Liver (tissue), 9 donors: Measurements from ENCODE around the gene UTS2R. TPM values are rescaled to one million over a fixed set of nuclear protein-coding genes. Genes with fewer than 3 reads are reported as not detected.
A peak's percentile ranks its signal among the peaks of the same experiment; 100 is the strongest.

ENCODE experiments used
- DNase-seq: peaks from one replicate; pipeline ENCODE4 v3.0.0-alpha.2; 2017; ENCODE audit warnings: low spot score
- H3K27ac ChIP-seq, 2 donors: one replicate each; pipeline ENCODE4 v1.7.0; 2013; ENCODE audit warnings: inconsistent platforms in 2 of 2, low read length in 2 of 2, control low read depth in 1 of 2, low read depth in 1 of 2, mild to moderate bottlenecking in 1 of 2
- H3K27me3 ChIP-seq, 4 donors: one replicate each; pipeline versions ENCODE4 v1.6.1 to v1.7.0; 2013; ENCODE audit warnings: low read length in 3 of 4, inconsistent platforms in 1 of 4, mild to moderate bottlenecking in 1 of 4, moderate library complexity in 1 of 4; ENCODE audit not compliant: control insufficient read depth in 4 of 4, insufficient read depth in 4 of 4
- H3K36me3 ChIP-seq, 4 donors: one replicate each; pipeline versions ENCODE4 v1.6.1 to v1.7.0; 2013; ENCODE audit warnings: low read length in 3 of 4, mild to moderate bottlenecking in 3 of 4, low read depth in 1 of 4, moderate library complexity in 1 of 4; ENCODE audit not compliant: control insufficient read depth in 4 of 4, insufficient read depth in 3 of 4
- H3K4me1 ChIP-seq, 4 donors: one replicate each; pipeline versions ENCODE4 v1.6.1 to v1.7.0; 2013; ENCODE audit warnings: low read length in 3 of 4, mild to moderate bottlenecking in 3 of 4, moderate library complexity in 1 of 4; ENCODE audit not compliant: control insufficient read depth in 4 of 4, insufficient read depth in 4 of 4
- H3K4me3 ChIP-seq, 3 donors: one replicate each; pipeline versions ENCODE4 v1.6.1 to v1.7.0; 2013; ENCODE audit warnings: low read length in 3 of 3, control low read depth in 1 of 3, low read depth in 1 of 3, mild to moderate bottlenecking in 1 of 3
- H3K9ac ChIP-seq, 2 donors: one replicate each; pipeline ENCODE4 v1.7.0; 2013; ENCODE audit warnings: low read length in 2 of 2, mild to moderate bottlenecking in 2 of 2, moderate library complexity in 2 of 2, control low read depth in 1 of 2, low read depth in 1 of 2
- H3K9me3 ChIP-seq, 4 donors: one replicate each; pipeline versions ENCODE4 v1.6.1 to v1.7.0; 2013; ENCODE audit warnings: low read length in 3 of 4; ENCODE audit not compliant: control insufficient read depth in 4 of 4
- EGR1 ChIP-seq, 2 donors: IDR thresholded peaks; 2 replicates each; pipeline ENCODE4 v1.6.1; 2016 to 2018; ENCODE audit warnings: antibody characterized with exemption in 2 of 2, low read depth in 2 of 2
- FOXA1 ChIP-seq: IDR thresholded peaks from 2 replicates; pipeline ENCODE4 v1.6.1; 2016; ENCODE audit warnings: antibody characterized with exemption
- FOXA2 ChIP-seq: IDR thresholded peaks from 2 replicates; pipeline ENCODE4 v1.6.1; 2016; ENCODE audit warnings: antibody characterized with exemption
- GABPA ChIP-seq, 2 donors: IDR thresholded peaks in 1 of 2; conservative IDR thresholded peaks in 1 of 2; 2 replicates each; pipeline ENCODE4 v1.6.1; 2016; ENCODE audit warnings: antibody characterized with exemption in 2 of 2, mild to moderate bottlenecking in 1 of 2, moderate library complexity in 1 of 2
- HNF4A ChIP-seq, 2 donors: conservative IDR thresholded peaks; 2 replicates each; pipeline ENCODE4 v1.6.1; 2016; ENCODE audit warnings: antibody characterized with exemption in 2 of 2, mild to moderate bottlenecking in 2 of 2
- HNF4G ChIP-seq: IDR thresholded peaks from 2 replicates; pipeline ENCODE4 v1.6.1; 2016; ENCODE audit warnings: antibody characterized with exemption
- JUND ChIP-seq, 2 donors: IDR thresholded peaks; 2 replicates each; pipeline ENCODE4 v1.6.1; 2016; ENCODE audit warnings: antibody characterized with exemption in 2 of 2
- NR2F2 ChIP-seq: IDR thresholded peaks from 2 replicates; pipeline ENCODE4 v1.6.1; 2016; ENCODE audit warnings: antibody characterized with exemption
- RAD21 ChIP-seq, 2 donors: IDR thresholded peaks; 2 replicates each; pipeline ENCODE4 v1.6.1; 2016; ENCODE audit warnings: antibody characterized with exemption in 2 of 2, mild to moderate bottlenecking in 2 of 2
- REST ChIP-seq: IDR thresholded peaks from 2 replicates; pipeline ENCODE4 v1.6.1; 2016; ENCODE audit warnings: antibody characterized with exemption, mild to moderate bottlenecking
- RXRA ChIP-seq, 2 donors: IDR thresholded peaks; 2 replicates each; pipeline ENCODE4 v1.6.1; 2017 to 2018; ENCODE audit warnings: antibody characterized with exemption in 2 of 2, mild to moderate bottlenecking in 1 of 2
- YY1 ChIP-seq: IDR thresholded peaks from 2 replicates; pipeline ENCODE4 v1.6.1; 2016; ENCODE audit warnings: antibody characterized with exemption, mild to moderate bottlenecking
- ZBTB33 ChIP-seq: IDR thresholded peaks from 2 replicates; pipeline ENCODE4 v1.6.1; 2016; ENCODE audit warnings: antibody characterized with exemption
- WGBS: extraction: QIAGEN DNeasy Blood & Tissue Kit; methylation state at CpG from one replicate; pipeline ENCODE4 v1.1.7; 2013; 5-methylcytosine and 5-hydroxymethylcytosine counted together
- polyA plus RNA-seq, 2 donors: library from polyadenylated mRNA; stranded (reverse) in 1 of 2; unstranded in 1 of 2; fragments of 200-250 nt in 1 of 2; fragments of >200 nt in 1 of 2; fragmentation: Nextera tagmentation in 1 of 2; extraction: Ambion mirVana in 1 of 2; gene quantifications; one replicate each; pipeline versions ENCODE4 v1.2.1 to v1.2.3, GENCODE V29; 2013 to 2015
- total RNA-seq, 2 donors: library from RNA; depleted of rRNA; stranded (reverse); fragments of >200 nt; gene quantifications; one replicate each; pipeline ENCODE4 v1.2.3, GENCODE V29; 2014
- TF ChIP-seq, protein P1 (sequence below): fragments of 150-350 bp; IDR thresholded peaks from 2 replicates; pipeline ENCODE4 v1.5.1; 2017; ENCODE audit warnings: improper control_type of control experiment, low read depth, low read length; ENCODE audit not compliant: missing input control
- TF ChIP-seq, protein P2 (sequence below): IDR thresholded peaks from 2 replicates; pipeline ENCODE4 v1.6.1; 2016; ENCODE audit warnings: antibody characterized with exemption
- donor health status: healthy.
- donor health status: healthy.
- donor health status: healthy.
- donor health status: healthy.
- donor health status: healthy.

The UTS2R gene
- total and polyA plus RNA-seq, 4 donors, result not detected

DNA sequence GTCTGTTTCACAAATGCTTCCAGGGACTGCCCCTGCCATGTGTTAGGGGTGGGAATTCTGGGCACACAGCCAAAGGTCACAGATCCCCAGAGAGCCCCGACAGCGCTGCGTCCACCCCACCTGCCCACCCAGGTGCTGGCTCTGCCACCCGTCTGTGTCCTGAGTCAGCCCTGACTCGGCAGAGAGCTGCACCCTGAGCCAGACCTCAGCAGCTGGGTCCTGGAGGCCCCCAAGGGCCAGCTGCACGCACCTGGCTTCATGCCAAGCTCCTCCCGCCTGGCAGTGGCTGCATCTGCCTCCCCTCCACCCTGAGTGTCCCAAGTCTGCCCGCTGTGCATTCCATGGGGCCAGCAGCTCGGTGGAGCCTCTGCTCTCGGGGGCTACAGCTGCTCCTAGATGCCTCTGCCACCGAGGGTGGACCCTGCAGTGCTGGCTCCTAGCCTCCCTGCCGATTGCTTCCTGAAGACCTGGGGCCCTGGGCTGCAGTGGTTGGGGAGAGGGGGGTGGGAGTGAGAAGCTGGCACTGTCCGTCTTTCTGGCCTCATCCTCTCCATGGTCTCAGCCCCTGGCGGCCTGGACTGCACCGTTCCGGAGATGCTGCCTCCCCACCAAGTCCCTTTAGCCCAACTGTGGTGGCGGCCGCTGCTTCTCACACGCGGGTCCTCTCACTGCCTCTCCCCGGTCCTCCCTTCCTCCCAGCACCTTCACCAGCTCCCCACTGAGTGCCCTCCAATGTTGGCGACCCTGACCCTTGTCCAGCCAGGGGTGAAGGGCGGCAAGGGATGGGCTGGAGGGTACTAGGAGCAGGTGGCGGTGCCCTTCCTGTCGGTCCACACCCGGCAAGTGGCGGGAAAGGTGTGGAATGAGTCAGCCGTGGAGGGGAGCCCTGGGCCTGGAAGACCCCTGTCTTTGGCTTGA lies 41.0 kb upstream of the UTS2R start:
- no peaks in the 10 kb centered on the region for H3K36me3 ChIP-seq
- H3K27ac ChIP-seq, result no peak overlapping the region
- H3K4me3 ChIP-seq, result no peak overlapping the region
- TF ChIP-seq YY1, result no peak
- TF ChIP-seq HNF4G, result no peak
- no peak for TF ChIP-seq HNF4A (conservative IDR thresholded peaks at IDR 0.05)
- no peak for TF ChIP-seq JUND (IDR thresholded peaks at IDR 0.05)
- no peak for TF ChIP-seq RXRA (IDR thresholded peaks at IDR 0.05)
- no peak for TF ChIP-seq REST
- no peak for TF ChIP-seq RAD21 (IDR thresholded peaks at IDR 0.05)
- TF ChIP-seq ZBTB33, result no peak
- 65% methylated on average over 28 of the region's 28 CpGs for WGBS
- peak; percentile 67 for DNase-seq
- H3K9me3 ChIP-seq, result no peaks in the 10 kb centered on the region
- H3K27me3 ChIP-seq, result no peaks in the 10 kb centered on the region
- no peak overlapping the region for H3K9ac ChIP-seq
- H3K4me1 ChIP-seq, result peaks cover 20 to 70% (median 46%) of the 10 kb centered on the region in 4 donors

DNA sequence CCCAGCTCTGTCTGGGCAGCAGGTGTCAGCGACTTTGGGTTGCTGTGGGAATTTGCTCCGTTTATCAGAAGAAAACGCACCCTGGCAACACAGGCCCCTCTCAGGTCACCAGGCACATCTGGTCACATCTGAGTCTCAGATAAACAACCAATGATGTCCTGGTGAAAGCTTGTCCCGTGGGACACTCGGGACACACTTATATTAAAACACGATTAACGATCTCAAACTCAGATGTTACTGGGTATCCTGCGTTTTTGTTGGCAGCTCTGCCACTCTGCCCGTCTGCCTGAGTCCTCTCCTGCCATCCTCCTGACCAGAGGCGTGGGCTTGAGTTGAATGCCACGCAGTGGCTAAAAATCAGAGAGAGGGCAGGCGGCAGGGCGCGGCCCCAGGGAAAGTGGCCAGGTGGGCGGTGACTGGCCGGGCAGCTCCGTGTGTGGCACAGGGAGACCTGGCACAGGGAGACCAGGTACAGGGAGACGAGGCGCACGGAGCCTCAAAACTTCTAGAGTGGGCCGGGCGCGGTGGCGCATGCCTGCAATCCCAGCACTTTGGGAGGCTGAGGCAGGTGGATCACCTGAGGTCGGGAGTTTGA lies 40.1 kb upstream of the UTS2R start:
- H3K9me3 ChIP-seq, result no peaks in the 10 kb centered on the region
- DNase-seq, result no peak
- H3K27ac ChIP-seq, result no peak overlapping the region
- peaks cover 15 to 63% (median 40%) of the 10 kb centered on the region in 4 donors for H3K4me1 ChIP-seq
- H3K36me3 ChIP-seq, result no peaks in the 10 kb centered on the region
- TF ChIP-seq RXRA (IDR thresholded peaks at IDR 0.05) (no peak), FOXA2 (no peak), EGR1 (IDR thresholded peaks at IDR 0.05; ENCODE audit: low read depth in 2 of 2) (no peak), NR2F2 (no peak), GABPA (IDR thresholded peaks at IDR 0.05 in 1 of 2, conservative IDR thresholded peaks at IDR 0.05 in 1 of 2) (no peak), HNF4A (conservative IDR thresholded peaks at IDR 0.05) (no peak), FOXA1 (no peak), REST (no peak), HNF4G (no peak), JUND (IDR thresholded peaks at IDR 0.05) (no peak), ZBTB33 (no peak)
- TF ChIP-seq, protein P1, sequence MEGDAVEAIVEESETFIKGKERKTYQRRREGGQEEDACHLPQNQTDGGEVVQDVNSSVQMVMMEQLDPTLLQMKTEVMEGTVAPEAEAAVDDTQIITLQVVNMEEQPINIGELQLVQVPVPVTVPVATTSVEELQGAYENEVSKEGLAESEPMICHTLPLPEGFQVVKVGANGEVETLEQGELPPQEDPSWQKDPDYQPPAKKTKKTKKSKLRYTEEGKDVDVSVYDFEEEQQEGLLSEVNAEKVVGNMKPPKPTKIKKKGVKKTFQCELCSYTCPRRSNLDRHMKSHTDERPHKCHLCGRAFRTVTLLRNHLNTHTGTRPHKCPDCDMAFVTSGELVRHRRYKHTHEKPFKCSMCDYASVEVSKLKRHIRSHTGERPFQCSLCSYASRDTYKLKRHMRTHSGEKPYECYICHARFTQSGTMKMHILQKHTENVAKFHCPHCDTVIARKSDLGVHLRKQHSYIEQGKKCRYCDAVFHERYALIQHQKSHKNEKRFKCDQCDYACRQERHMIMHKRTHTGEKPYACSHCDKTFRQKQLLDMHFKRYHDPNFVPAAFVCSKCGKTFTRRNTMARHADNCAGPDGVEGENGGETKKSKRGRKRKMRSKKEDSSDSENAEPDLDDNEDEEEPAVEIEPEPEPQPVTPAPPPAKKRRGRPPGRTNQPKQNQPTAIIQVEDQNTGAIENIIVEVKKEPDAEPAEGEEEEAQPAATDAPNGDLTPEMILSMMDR, result no peak
- TF ChIP-seq, protein P2, sequence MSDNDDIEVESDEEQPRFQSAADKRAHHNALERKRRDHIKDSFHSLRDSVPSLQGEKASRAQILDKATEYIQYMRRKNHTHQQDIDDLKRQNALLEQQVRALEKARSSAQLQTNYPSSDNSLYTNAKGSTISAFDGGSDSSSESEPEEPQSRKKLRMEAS, result no peak
- H3K4me3 ChIP-seq, result no peak overlapping the region
- no peaks in the 10 kb centered on the region for H3K27me3 ChIP-seq
- WGBS, result 86% methylated on average over 25 of the region's 25 CpGs
- no peak overlapping the region for H3K9ac ChIP-seq
